Measurements from ENCODE around the gene SLC9B1.
"Not testable (repeated sequence)": the region's sequence is repeated elsewhere in the genome, so short reads cannot be mapped to it uniquely, and the experiment has no call there.

Gene SLC9B1

DNA sequence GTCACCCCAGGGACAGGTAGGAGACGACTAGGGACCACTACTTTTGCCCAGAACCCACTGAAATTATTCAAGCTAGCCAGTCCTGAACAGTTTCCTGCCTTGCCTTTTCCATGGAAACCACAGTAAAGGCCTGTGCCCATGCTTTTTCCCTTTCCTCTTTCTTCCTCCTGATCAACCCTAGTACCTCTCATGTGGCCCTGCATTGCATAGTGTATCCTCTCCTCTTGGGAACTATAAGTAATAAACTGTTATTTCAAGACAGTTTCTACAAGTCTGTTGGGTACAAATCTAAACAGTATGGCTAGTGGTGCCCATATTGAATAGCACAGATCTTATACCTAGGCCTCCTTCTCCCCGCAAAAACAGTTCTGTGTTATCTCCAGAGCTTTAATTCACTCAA is 136.2 kb downstream of the SLC9B1 start:
- in situ Hi-C loops (cut with HindIII; ENCODE audit: low sequenced_read_pairs) = no loop called here

DNA sequence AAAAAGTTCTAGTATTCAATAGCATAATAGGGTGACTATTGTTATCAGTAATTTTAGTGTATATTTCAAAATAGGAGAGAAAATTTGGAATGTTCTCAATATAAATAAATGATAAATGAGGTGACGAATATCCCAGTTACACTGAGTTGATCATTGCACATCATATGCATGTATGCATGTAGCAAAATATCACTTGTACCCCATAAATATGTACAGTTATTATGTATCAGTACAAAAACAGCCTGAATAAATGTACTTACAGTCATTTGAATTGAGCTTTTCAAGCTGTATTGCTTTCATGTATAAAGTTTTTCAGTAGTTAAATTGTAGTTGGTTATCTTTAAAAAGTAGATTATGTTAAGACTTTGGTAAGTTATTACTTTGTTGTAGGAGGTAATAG is 138.2 kb downstream of the SLC9B1 start:
- in situ Hi-C loops (cut with HindIII; ENCODE audit: low sequenced_read_pairs) = no loop called here

DNA sequence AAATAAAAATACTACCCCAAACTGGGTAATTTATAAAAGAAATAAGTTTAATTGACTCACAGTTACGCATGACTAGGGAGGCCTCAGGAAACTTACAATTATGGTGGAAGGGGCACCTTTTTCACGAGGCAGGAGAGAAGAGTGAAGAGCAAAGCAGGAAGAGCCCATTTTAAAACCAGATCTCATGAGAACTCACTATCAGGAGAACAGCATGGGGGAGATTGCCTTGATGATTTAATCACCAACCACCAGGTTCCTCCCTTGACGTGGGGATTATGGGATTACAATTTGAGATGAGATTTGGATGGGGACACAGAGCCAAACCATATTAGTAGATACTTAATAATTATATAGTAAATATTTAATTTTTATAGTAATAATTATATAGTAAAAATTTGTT is 140.6 kb downstream of the SLC9B1 start:
- in situ Hi-C loops (cut with HindIII; ENCODE audit: low sequenced_read_pairs) = no loop called here

DNA sequence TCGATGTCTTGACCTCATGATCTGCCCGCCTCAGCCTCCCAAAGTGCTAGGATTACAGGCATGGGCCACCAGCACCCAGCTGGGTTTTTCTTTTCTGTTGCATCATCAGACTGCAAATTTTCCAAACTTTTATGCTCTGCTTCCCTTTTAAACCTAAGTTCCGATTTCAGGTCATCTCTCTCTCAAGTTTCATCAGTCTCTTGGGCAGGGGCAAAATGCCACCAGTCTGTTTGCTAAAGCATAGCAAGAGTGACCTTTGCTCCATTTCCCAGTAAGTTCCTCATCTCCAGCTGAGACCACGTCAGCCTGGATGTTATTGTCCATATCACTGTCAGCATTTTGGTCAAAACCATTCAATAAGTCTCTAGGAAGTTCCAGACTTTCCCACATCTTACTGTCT is 141.2 kb downstream of the SLC9B1 start:
- in situ Hi-C loops (cut with HindIII; ENCODE audit: low sequenced_read_pairs) = not testable (repeated sequence)

DNA sequence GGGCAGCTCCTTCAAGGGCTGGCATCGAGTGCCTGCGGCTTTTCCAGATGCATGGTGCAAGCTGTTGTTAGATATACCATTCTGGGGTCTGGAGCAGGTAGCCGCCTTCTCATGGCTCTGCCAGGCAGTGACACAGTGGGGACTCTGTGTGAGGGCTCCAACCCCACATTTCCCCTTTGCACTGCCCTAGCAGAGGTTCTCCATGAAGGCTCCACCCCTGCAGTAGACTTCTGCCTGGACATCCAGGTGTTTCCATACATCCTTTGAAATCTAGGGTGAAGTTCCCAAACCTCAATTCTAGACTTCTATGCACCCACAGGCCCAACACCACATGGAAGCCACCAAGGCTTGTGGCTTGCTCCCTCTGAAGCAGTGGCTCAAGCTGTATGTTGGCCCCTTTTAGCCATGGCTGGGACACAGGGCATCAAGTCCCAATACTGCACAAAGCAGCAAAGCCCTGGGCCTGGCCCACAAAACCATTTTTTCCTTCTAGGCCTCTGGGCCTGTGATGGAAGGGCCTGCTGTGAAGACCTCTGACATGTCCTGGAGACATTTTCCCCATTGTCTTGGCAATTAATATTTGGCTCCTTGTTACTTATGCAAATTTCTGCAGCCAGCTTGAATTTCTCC is 141.9 kb downstream of the SLC9B1 start:
- in situ Hi-C loops (cut with HindIII; ENCODE audit: low sequenced_read_pairs) = not testable (repeated sequence)

DNA sequence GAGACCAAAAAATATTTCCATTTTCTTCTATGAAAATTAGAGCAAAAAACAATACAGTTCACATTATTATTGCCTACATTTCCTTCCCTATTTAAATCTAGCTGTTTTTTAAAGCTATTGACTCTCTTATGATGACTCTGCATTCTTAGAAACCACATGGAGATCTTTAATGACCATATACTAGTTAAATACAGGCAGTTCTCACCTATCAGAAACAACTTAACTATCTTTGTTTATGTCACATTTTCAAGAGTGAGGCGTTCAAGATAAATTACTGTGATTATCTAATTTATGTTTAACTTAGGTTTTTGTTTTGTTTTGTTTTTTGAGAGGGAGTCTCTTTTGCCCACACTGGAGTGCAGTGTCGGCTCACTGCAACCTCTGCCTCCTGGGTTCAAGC is 147.7 kb downstream of the SLC9B1 start:
- in situ Hi-C loops (cut with HindIII; ENCODE audit: low sequenced_read_pairs) = no loop called here

DNA sequence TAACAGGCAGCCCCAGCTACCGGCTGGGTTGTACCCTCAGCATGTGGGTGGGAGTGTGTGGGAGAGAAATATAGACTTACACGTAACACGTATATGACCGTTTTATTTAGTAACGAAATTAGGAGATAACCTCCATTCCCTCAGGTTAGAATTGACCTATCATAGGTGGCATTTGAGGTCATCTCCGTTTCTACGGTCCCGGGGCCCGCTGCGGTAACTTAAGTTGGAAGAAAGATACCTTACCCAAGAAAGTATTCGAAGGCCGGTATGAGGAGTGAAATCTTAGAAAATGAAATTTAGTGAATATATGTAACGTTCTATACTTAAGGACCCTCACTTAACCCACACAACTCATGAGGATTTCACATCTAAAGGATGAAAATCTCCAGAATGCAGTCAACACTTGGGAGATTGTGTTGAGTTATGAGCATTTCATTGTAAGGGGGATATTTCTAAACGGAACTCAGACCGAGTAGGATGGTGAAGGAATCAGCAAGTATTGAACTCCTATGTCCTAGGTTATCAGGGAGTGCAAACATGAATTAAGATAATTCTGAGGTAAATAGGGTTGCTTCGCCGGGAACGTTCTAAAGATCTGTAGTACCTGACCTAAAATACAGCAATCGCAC is 149.8 kb downstream of the SLC9B1 start:
- in situ Hi-C loops (cut with HindIII; ENCODE audit: low sequenced_read_pairs) = no loop called here

DNA sequence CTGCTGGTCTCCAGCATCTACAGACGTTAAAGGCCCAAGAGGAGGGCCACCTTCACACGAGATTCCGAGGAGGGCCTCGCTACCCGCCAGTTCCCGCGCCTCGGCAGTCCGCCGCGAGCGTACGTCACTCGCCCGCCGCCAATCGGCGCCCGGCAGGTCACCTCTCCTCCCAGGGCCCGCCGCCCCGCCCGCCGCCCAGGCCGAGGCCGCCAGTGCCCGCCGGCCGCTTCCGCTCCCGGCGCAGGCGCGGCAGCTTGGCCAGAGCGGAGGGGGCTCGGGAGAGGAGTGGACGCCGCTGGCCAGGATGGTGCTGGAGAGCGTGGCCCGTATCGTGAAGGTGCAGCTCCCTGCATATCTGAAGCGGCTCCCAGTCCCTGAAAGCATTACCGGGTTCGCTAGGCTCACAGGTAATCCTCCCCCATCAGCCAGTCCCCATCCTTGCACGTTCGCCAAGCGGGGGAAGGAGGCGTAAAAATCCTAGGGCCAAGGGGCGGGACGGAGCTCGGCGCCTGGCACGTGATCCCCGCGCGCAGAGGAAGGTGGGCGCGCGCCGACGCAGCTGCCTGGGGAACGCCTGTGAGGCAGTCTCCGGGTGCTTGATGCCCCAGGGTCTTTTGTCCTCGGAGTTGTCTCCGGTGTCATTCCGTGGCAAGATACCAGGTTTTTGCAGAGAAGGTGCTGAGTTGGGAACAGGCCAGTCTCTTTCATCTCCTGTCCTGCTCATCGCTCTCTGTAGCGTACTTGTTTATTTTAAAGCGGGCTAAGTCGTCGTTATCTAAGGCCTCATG is 150.5 kb downstream of the SLC9B1 start, which contains the start of gene CISD2:
TSS of gene CISD2 (plus strand) at position 212 of the 788 bp plus-strand sequence. CDS start at position 305, 93 bp downstream.
- in situ Hi-C loops (cut with HindIII; ENCODE audit: low sequenced_read_pairs) = no loop called here

DNA sequence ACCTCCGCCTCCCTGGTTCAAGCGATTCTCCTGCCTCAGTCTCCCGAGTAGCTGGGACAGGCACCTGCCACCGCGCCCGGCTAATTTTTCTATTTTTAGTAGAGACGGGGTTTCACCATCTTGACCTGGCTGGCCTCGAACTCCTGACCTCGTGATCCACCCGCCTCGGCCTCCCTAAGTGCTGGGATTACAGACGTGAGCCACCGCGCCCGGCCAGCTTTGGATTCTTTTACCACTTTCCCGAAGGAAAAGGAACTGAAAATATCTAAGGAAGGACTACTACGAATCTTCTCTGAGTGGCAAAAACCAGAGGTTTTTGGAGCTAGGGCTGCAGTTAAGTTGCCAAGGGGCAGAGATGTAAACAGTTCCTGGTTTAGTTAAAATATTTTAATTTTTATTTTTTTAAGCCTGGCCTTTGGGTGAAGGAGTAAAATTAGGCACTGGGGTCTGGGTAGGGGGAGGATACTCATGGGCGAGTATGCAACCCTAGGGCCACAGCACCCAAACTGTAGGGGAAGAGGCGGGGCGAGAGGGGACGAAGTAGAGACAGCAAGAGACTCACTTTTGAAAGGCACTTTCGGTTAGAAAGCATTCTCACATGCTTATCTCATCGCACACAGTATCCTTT is 151.2 kb downstream of the SLC9B1 start:
- in situ Hi-C loops (cut with HindIII; ENCODE audit: low sequenced_read_pairs) = no loop called here

DNA sequence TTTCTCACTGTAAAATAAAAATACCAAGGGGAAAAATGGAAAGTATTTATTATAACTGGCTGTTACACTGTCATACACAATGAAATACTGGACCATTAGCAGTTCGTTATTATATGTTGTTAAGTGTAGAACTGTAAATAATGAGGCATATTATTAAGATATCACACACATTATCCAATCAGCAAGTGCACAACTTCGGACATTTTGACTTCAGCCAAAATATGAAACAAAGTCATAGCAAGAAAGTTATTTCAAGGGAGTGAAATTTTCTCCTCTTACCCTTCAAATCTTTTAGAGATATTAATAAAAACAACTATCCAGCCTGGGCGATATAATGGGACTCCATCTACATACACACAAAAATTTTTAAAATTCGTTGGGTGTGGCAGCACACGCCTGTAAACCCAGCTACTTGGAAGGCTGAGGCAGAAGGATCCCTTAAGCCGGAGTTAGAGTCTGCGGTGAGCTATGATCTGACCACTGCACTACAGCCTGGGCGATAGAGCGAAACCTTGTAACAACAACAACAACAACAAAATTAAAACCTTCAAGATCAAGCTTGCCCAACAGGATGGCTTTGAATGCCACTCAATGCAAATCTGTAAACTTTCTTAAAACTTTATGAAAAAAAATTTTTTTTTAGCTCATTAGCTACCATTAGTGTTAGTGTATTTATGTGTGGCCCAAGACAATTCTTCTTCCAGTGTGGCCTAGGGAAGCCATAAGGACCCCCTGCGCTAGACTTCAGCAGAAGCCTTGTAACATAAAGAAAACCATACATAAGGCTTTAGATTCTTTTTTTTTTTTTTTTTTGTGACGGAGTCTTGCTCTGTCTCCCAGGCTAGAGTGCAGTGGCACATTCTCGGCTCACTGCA is 152.0 kb downstream of the SLC9B1 start:
- in situ Hi-C loops (cut with HindIII; ENCODE audit: low sequenced_read_pairs) = no loop called here

DNA sequence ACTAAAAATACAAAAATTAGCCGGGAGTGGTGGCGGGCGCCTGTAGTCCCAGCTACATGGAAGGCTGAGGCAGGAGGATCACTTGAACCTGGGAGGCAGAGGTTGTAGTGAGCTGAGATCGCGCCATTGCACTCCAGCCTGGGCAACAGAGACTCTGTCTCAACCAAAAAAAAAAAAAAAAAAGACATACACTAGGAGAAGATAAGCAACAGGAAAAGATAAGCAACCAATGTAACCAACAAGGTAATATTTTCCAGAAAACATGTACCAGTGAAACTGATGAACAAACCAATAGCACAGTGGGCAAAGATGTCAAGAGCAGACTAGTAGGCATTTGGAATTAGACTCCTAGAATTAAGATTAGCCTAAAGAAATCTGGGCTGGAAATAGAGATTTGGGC is 154.2 kb downstream of the SLC9B1 start:
- in situ Hi-C loops (cut with HindIII; ENCODE audit: low sequenced_read_pairs) = not testable (repeated sequence)

DNA sequence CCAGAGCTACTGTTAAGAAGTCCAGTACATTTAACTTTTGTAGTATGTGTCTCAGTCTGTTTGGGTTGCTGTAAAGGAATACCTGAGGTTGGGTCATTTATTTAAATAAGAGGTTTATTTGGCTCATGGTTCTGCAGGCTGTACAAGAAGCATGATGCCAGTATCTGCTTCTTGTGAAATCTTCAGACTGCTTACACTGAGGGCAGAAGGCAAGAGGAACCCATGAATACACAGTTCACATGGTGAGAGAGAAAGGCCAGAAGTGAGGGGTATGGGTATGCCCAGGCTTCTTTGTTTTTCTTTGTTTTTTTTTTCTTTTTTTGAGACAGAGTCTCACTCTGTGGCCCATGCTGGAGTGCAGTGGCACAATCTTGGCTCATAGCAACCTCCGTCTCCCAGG is 156.8 kb downstream of the SLC9B1 start:
- in situ Hi-C loops (cut with HindIII; ENCODE audit: low sequenced_read_pairs) = no loop called here

DNA sequence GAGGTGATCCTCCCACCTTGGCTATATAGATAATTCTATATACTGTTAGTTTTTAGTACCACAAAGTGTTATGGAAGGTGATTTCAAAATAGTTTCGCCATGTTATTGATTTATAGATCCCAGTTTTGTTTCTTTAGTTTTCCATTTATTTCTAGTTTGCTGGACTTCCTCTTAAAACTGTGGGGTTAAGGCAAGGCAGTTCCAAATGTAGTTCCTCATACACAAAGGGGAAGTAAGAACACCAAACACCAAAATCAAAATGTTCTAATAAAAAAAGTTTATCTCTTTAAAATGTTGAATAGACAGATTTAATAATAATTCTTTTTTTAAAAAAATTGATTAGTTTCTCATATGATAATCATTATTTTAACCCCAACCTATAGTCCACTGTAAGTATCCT is 157.5 kb downstream of the SLC9B1 start:
- in situ Hi-C loops (cut with HindIII; ENCODE audit: low sequenced_read_pairs) = no loop called here

DNA sequence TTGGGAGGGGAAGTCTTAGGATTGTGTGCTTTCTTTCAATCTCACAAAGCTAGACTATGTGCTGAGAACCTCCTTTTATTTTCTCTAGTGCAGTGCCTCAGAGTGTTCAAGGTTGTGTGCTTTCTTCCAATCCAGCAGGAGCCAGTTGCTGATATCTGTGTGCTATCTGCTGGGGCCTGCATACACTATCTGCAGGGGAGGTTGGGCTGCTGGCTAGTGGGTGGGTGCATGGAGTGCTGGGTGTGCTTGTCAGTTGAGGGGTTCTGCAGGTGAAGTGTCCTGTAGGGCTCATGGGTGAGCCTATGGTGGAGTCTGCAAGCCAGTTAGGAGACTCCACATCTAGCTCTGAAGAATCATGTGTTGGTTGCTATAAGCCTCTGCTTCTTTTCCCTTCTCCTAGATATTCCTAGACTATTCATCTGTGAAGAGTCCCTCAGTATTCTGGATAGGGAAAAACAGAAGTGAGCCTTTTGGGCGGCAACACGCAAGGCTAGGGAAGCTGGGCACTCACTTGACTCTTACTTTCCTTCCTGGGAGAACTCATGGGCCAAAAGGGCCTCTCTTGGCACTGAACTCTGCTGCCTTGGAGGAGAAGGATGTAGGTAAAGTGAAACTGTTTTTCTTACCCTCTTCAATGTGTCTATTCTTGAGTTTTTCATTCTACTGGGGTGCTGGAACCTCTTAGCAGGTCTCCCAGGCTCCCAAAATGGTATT is 158.7 kb downstream of the SLC9B1 start:
- in situ Hi-C loops (cut with HindIII; ENCODE audit: low sequenced_read_pairs) = no loop called here

DNA sequence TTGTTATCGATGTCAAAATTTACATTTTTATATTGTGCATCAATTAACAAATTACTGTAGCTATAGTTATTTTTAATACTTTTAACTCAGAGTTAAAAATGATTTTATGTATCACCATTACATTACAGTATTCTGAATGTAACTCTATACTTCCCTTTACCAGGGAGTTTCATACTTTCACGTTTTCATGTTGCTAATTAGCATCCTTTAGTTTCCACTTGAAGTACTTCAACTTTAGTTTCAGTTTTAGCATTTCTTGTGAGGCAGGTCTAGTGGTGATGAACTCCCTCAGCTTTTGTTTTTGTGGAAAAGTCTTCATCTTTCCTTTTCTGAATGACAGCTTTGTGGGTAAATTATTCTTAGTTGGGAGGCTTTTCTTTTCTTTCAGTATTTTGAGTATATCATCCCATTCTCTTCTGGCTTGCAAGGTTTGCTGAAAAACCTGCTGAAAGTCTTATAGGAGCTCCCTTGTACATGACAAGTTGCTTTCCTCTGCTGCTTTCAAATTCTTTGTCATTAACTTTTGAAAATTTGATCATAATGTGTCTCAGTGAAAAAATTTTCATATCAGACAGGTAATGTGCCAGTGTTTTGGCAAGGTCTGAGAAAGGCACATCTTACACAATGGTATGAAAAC is 160.6 kb downstream of the SLC9B1 start:
- in situ Hi-C loops (cut with HindIII; ENCODE audit: low sequenced_read_pairs) = no loop called here

Measured in endothelial cell of hepatic sinusoid (primary cell).